CD14-positive monocyte (primary cell): ENCODE data around the gene CACNA2D1. TPM values are rescaled to one million over a fixed set of nuclear protein-coding genes. Genes with fewer than 3 reads are reported as not detected.

Source experiments
- DNase-seq, 3 donors: peaks; one replicate each; pipeline ENCODE4 v3.0.0-alpha.2; 2011 to 2022
- H2AFZ ChIP-seq: 2 replicates; pipeline ENCODE4 v1.6.0; 2012; ENCODE audit warnings: mild to moderate bottlenecking, low read depth, low read length, inconsistent platforms; ENCODE audit not compliant: insufficient read depth, poor library complexity, severe bottlenecking
- H3K27ac ChIP-seq, 2 donors: 1 replicate in 1 of 2; 2 replicates in 1 of 2; pipeline ENCODE4 v1.5.1; 2012 to 2013; ENCODE audit warnings: low read length in 2 of 2, control low read depth in 1 of 2, inconsistent platforms in 1 of 2, low read depth in 1 of 2, mild to moderate bottlenecking in 1 of 2
- H3K27me3 ChIP-seq, 2 donors: one replicate each; pipeline versions ENCODE4 v1.6.0 to v1.6.1; 2011 to 2013; ENCODE audit warnings: low read length in 2 of 2; ENCODE audit not compliant: control insufficient read depth in 2 of 2, insufficient read depth in 2 of 2
- H3K36me3 ChIP-seq, 2 donors: replicated peaks in 1 of 2; 1 replicate in 1 of 2; 2 replicates in 1 of 2; pipeline versions ENCODE4 v1.5.1 to v1.6.1; 2012 to 2013; ENCODE audit warnings: low read length in 2 of 2, control low read depth in 1 of 2, inconsistent platforms in 1 of 2, mild to moderate bottlenecking in 1 of 2; ENCODE audit not compliant: insufficient read depth in 2 of 2, control insufficient read depth in 1 of 2
- H3K4me1 ChIP-seq, 2 donors: 1 replicate in 1 of 2; 2 replicates in 1 of 2; pipeline versions ENCODE4 v1.5.1 to v1.6.1; 2012 to 2013; ENCODE audit warnings: low read length in 2 of 2, control low read depth in 1 of 2, inconsistent platforms in 1 of 2, mild to moderate bottlenecking in 1 of 2, moderate library complexity in 1 of 2; ENCODE audit not compliant: insufficient read depth in 2 of 2, control insufficient read depth in 1 of 2
- H3K4me2 ChIP-seq: replicated peaks from 2 replicates; pipeline ENCODE3; 2012; ENCODE audit warnings: low read length, moderate library complexity, mild to moderate bottlenecking; ENCODE audit not compliant: poor library complexity, severe bottlenecking; ENCODE audit errors: extremely low read depth
- H3K4me3 ChIP-seq, 3 experiments: fragments of 200-600 bp in 1 of 3; sonication (generic) in 1 of 3; replicated peaks in 1 of 3; 1 replicate in 2 of 3; 2 replicates in 1 of 3; pipeline ENCODE4 v1.5.1; 2011 to 2013; ENCODE audit warnings: low read length in 3 of 3, mild to moderate bottlenecking in 3 of 3, control low read depth in 2 of 3, low read depth in 2 of 3, inconsistent platforms in 1 of 3, moderate library complexity in 1 of 3
- H3K79me2 ChIP-seq: 2 replicates; pipeline ENCODE4 v1.6.0; 2012; ENCODE audit warnings: mild to moderate bottlenecking, control low read depth, inconsistent platforms, low read length, moderate library complexity; ENCODE audit not compliant: insufficient read depth
- H3K9ac ChIP-seq: 2 replicates; pipeline ENCODE4 v1.6.0; 2017; ENCODE audit warnings: low read length, mild to moderate bottlenecking; ENCODE audit not compliant: insufficient read depth, poor library complexity, severe bottlenecking
- H3K9me3 ChIP-seq, 2 donors: replicated peaks in 1 of 2; 1 replicate in 1 of 2; 2 replicates in 1 of 2; pipeline versions ENCODE4 v1.5.1 to v1.6.1; 2012 to 2013; ENCODE audit warnings: low read length in 2 of 2, control low read depth in 1 of 2; ENCODE audit not compliant: control insufficient read depth in 1 of 2, insufficient read depth in 1 of 2
- H4K20me1 ChIP-seq: 2 replicates; pipeline ENCODE4 v1.6.0; 2012; ENCODE audit warnings: mild to moderate bottlenecking, low read length, control low read depth, moderate library complexity; ENCODE audit not compliant: insufficient read depth
- H3K27ac Mint-ChIP-seq, 7 donors: one replicate each; pipeline ENCODE4 v1.8.0; 2020; ENCODE audit warnings: mild to moderate bottlenecking in 7 of 7, mixed read lengths in 7 of 7, moderate library complexity in 6 of 7, inconsistent platforms in 2 of 7
- H3K27me3 Mint-ChIP-seq, 3 donors: one replicate each; pipeline ENCODE4 v1.8.0; 2021 to 2022; ENCODE audit warnings: low read depth in 3 of 3, mild to moderate bottlenecking in 3 of 3, mixed read lengths in 3 of 3, moderate library complexity in 3 of 3, inconsistent platforms in 1 of 3
- H3K36me3 Mint-ChIP-seq, 2 donors: one replicate each; pipeline ENCODE4 v1.8.0; 2020; ENCODE audit warnings: mixed read lengths in 2 of 2, inconsistent platforms in 1 of 2, mild to moderate bottlenecking in 1 of 2
- H3K4me1 Mint-ChIP-seq: one replicate; pipeline ENCODE4 v1.8.0; 2020; ENCODE audit warnings: mild to moderate bottlenecking, mixed read lengths
- H3K4me3 Mint-ChIP-seq, 2 donors: one replicate each; pipeline ENCODE4 v1.8.0; 2020; ENCODE audit warnings: mild to moderate bottlenecking in 2 of 2, mixed read lengths in 2 of 2, moderate library complexity in 1 of 2
- H3K9me3 Mint-ChIP-seq, 7 donors: one replicate each; pipeline ENCODE4 v1.8.0; 2020 to 2022; ENCODE audit warnings: mixed read lengths in 7 of 7, mild to moderate bottlenecking in 6 of 7, moderate library complexity in 6 of 7, inconsistent platforms in 2 of 7
- WGBS: methylation state at CpG from one replicate; pipeline ENCODE4 v1.1.5; 2013; ENCODE audit warnings: missing lambda C conversion rate; ENCODE audit not compliant: insufficient coverage; 5-methylcytosine and 5-hydroxymethylcytosine counted together
- intact Hi-C, 2 donors: fragments of 100-400 bp; cut with micrococcal nuclease; formaldehyde crosslinking; loops; one replicate each; pipeline versions ENCODE4 v1.15.0 to v1.15.1; 2023
- polyA plus RNA-seq, 3 donors: library from polyadenylated mRNA; depleted of rRNA in 1 of 3; unstranded in 2 of 3; stranded (reverse) in 1 of 3; fragments of 300-500 nt in 2 of 3; fragments of >200 nt in 1 of 3; fragmentation: Illumina TruSeq in 2 of 3; gene quantifications; 1 replicate in 2 of 3; 2 replicates in 1 of 3; pipeline ENCODE4 v1.2.3, GENCODE V29; 2012 to 2021
- TF ChIP-seq, protein P1 (sequence below): fragments of 200-600 bp; IDR thresholded peaks from one replicate; pipeline ENCODE4 v1.8.0; 2022; ENCODE audit warnings: antibody characterized with exemption, mild to moderate bottlenecking

Gene CACNA2D1
- polyA plus RNA-seq, 3 donors: 0.02 TPM; not detected in 2

DNA sequence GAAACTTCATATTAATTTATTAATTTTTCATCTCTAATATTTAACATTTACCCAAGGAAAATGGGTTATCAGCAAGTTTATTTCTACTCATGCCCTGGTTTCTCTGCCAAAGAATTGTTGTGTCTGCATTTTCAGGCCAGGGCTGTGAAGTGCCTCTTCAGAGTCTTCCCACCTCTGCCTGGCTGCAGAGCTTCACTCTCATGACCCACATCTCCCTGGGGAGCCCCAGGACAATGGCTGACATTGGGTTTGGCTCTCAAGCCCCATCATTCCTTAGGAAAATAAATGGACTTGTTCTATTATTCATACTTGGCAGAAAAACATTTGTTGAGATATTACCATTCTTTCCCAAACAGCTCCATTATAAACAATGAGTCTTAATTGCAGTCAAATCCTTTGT, 30.3 kb downstream of the CACNA2D1 start:
- no peaks in the 10 kb centered on the region for H3K27me3 ChIP-seq
- Mint-ChIP-seq H3K4me3 (no peak overlapping the region), H3K4me1 (no peaks in the 10 kb centered on the region), H3K27me3 (no peaks in the 10 kb centered on the region), H3K9me3 (peaks cover 0 to 7% (median 2%) of the 10 kb centered on the region in 7 donors), H3K36me3 (no peaks in the 10 kb centered on the region), H3K27ac (no peak overlapping the region)
- H4K20me1 ChIP-seq: no peaks in the 10 kb centered on the region
- H3K9ac ChIP-seq: no peak overlapping the region
- H3K4me3 ChIP-seq: no peak overlapping the region
- intact Hi-C loops: no loop called here
- no peak overlapping the region for H3K27ac ChIP-seq
- H3K4me2 ChIP-seq: no peak overlapping the region
- H3K79me2 ChIP-seq: no peaks in the 10 kb centered on the region
- H3K36me3 ChIP-seq: no peaks in the 10 kb centered on the region
- DNase-seq: no peak
- TF ChIP-seq, protein P1, sequence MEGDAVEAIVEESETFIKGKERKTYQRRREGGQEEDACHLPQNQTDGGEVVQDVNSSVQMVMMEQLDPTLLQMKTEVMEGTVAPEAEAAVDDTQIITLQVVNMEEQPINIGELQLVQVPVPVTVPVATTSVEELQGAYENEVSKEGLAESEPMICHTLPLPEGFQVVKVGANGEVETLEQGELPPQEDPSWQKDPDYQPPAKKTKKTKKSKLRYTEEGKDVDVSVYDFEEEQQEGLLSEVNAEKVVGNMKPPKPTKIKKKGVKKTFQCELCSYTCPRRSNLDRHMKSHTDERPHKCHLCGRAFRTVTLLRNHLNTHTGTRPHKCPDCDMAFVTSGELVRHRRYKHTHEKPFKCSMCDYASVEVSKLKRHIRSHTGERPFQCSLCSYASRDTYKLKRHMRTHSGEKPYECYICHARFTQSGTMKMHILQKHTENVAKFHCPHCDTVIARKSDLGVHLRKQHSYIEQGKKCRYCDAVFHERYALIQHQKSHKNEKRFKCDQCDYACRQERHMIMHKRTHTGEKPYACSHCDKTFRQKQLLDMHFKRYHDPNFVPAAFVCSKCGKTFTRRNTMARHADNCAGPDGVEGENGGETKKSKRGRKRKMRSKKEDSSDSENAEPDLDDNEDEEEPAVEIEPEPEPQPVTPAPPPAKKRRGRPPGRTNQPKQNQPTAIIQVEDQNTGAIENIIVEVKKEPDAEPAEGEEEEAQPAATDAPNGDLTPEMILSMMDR: no peak
- no peak overlapping the region for H2AFZ ChIP-seq
- no peaks in the 10 kb centered on the region for H3K4me1 ChIP-seq
- H3K9me3 ChIP-seq: no peaks in the 10 kb centered on the region

DNA sequence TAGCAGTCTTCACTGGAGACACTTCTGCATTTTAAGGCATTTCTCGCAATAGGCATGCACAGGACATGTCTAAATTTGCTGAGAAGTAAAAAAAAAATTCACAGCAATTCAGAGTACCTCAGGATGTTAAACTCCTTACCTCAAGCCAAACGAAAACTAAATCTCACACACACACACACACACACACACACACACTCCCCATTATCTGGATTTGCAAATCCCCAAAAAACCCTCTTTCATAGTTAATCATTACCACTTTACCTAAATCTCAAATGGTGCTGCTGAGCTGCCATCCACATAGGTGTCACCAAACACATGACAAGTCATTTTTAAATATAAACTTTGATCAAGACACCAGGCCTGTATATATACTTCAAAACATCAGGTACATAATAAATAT, 31.8 kb downstream of the CACNA2D1 start:
- H2AFZ ChIP-seq: no peak overlapping the region
- 64% methylated on average over 1 of the region's 2 CpGs for WGBS
- no peak overlapping the region for H3K9ac ChIP-seq
- no peak overlapping the region for H3K4me2 ChIP-seq
- no peak overlapping the region for H3K4me3 Mint-ChIP-seq
- H3K36me3 Mint-ChIP-seq: no peaks in the 10 kb centered on the region
- H3K36me3 ChIP-seq: no peaks in the 10 kb centered on the region
- H3K9me3 ChIP-seq: no peaks in the 10 kb centered on the region
- H3K79me2 ChIP-seq: no peaks in the 10 kb centered on the region
- no peak overlapping the region for H3K4me3 ChIP-seq
- H4K20me1 ChIP-seq: no peaks in the 10 kb centered on the region
- no peaks in the 10 kb centered on the region for H3K27me3 Mint-ChIP-seq
- no peak overlapping the region for H3K27ac Mint-ChIP-seq
- no peaks in the 10 kb centered on the region for H3K4me1 ChIP-seq
- TF ChIP-seq, protein P1: no peak
- no peak for DNase-seq
- peaks cover 0 to 2% (median 0%) of the 10 kb centered on the region in 7 donors for H3K9me3 Mint-ChIP-seq
- no peaks in the 10 kb centered on the region for H3K4me1 Mint-ChIP-seq
- no peak overlapping the region for H3K27ac ChIP-seq
- intact Hi-C loops: no loop called here
- H3K27me3 ChIP-seq: no peaks in the 10 kb centered on the region
